Sigmoid colon (tissue), 7 donors: ENCODE measurements around the gene RELN. TPM values are rescaled to one million over a fixed set of nuclear protein-coding genes. Genes with fewer than 3 reads are reported as not detected.

Experiments used
- DNase-seq: peaks from one replicate; pipeline ENCODE4 v3.0.0-alpha.2; 2019
- H3K27ac ChIP-seq, 4 donors: fragments of 200-600 bp; sonication (generic); one replicate each; pipeline ENCODE4 v1.5.1; 2016 to 2019; ENCODE audit warnings: mild to moderate bottlenecking in 1 of 4
- H3K27me3 ChIP-seq, 3 donors: fragments of 200-600 bp; sonication (generic); one replicate each; pipeline ENCODE4 v1.5.1; 2019; ENCODE audit warnings: mild to moderate bottlenecking in 1 of 3
- H3K36me3 ChIP-seq, 4 donors: fragments of 200-600 bp; sonication (generic); one replicate each; pipeline ENCODE4 v1.5.1; 2016 to 2019
- H3K4me1 ChIP-seq, 4 donors: fragments of 200-600 bp; sonication (generic); one replicate each; pipeline ENCODE4 v1.5.1; 2017 to 2019
- H3K4me3 ChIP-seq, 4 donors: fragments of 200-600 bp; sonication (generic); one replicate each; pipeline ENCODE4 v1.5.1; 2017 to 2019; ENCODE audit warnings: mild to moderate bottlenecking in 2 of 4, moderate library complexity in 1 of 4
- H3K9me3 ChIP-seq, 4 donors: fragments of 200-600 bp in 3 of 4; sonication (generic) in 3 of 4; one replicate each; pipeline versions ENCODE4 v1.5.1 to v1.6.1; 2013 to 2019
- CTCF ChIP-seq, 4 experiments: fragments of 450-650 bp in 3 of 4; fragments of 200-600 bp in 1 of 4; IDR thresholded peaks; one replicate each; pipeline ENCODE4 v1.5.1; 2016 to 2019; ENCODE audit warnings: antibody characterized with exemption in 4 of 4, mild to moderate bottlenecking in 3 of 4, moderate library complexity in 2 of 4
- EP300 ChIP-seq, 4 donors: sonication (generic); formaldehyde crosslinking; IDR thresholded peaks; one replicate each; pipeline ENCODE4 v1.6.1; 2017; ENCODE audit warnings: antibody characterized with exemption in 4 of 4
- POLR2A ChIP-seq, 2 donors: fragments of 450-650 bp; IDR thresholded peaks; one replicate each; pipeline ENCODE4 v1.6.1; 2016; ENCODE audit warnings: antibody characterized with exemption in 2 of 2, mild to moderate bottlenecking in 2 of 2, moderate library complexity in 2 of 2
- POLR2AphosphoS5 ChIP-seq, 4 donors: sonication (generic); formaldehyde crosslinking; IDR thresholded peaks; one replicate each; pipeline ENCODE4 v1.6.1; 2017; ENCODE audit warnings: antibody characterized with exemption in 4 of 4
- WGBS, 2 donors: extraction: QIAGEN DNeasy Blood & Tissue Kit; methylation state at CpG; one replicate each; pipeline ENCODE4 v1.1.7; 2013; 5-methylcytosine and 5-hydroxymethylcytosine counted together
- intact Hi-C: fragments of 100-400 bp; cut with DNase I; formaldehyde crosslinking; loops from one replicate; pipeline ENCODE4 v1.15.1; 2023
- polyA plus RNA-seq, 3 donors: library from polyadenylated mRNA; stranded (reverse); fragments of 200-250 nt; gene quantifications; one replicate each; pipeline ENCODE4 v1.2.3, GENCODE V29; 2013
- total RNA-seq, 4 donors: library from RNA; depleted of rRNA; stranded (reverse); fragments of >200 nt; gene quantifications; one replicate each; pipeline ENCODE4 v1.1.0, GENCODE V29; 2016
- donor health status: healthy with polysubstance abuse.
- donor health status: Bipolar disorder and iron deficiency.
- donor health status: healthy.

Gene RELN
- total and polyA plus RNA-seq, 7 donors, result under 0.01 to 9.2 (median 4.3) TPM; not detected in 1

GRCh38 chr7:103857435-103857834 is 132.0 kb downstream of the RELN start:
- no peak for TF ChIP-seq POLR2A (IDR thresholded peaks at IDR 0.05)
- no peak for TF ChIP-seq EP300 (IDR thresholded peaks at IDR 0.05)
- TF ChIP-seq POLR2AphosphoS5 (IDR thresholded peaks at IDR 0.05), result no peak
- no peak for TF ChIP-seq CTCF (IDR thresholded peaks at IDR 0.05)
- WGBS, 2 donors, result 35 to 42% methylated on average over 4 of the region's 4 CpGs
- Histone ChIP-seq H3K4me1 (no peaks in the 10 kb centered on the region), H3K9me3 (no peaks in the 10 kb centered on the region), H3K4me3 (no peak overlapping the region), H3K27ac (no peak overlapping the region), H3K36me3 (no peaks in the 10 kb centered on the region), H3K27me3 (no peaks in the 10 kb centered on the region)
- intact Hi-C loops, result no loop called here
- DNase-seq, result no peak

- H3K4me1 ChIP-seq, result no peaks in the 10 kb centered on the region
- DNase-seq, result no peak
- TF ChIP-seq CTCF (IDR thresholded peaks at IDR 0.05), result no peak
- no peak for TF ChIP-seq EP300 (IDR thresholded peaks at IDR 0.05)
- no peak for TF ChIP-seq POLR2A (IDR thresholded peaks at IDR 0.05)
- TF ChIP-seq POLR2AphosphoS5 (IDR thresholded peaks at IDR 0.05), result no peak
- intact Hi-C loops, result no loop called here
- no peaks in the 10 kb centered on the region for H3K27me3 ChIP-seq
- H3K27ac ChIP-seq, result no peak overlapping the region
- no peak overlapping the region for H3K4me3 ChIP-seq
- H3K9me3 ChIP-seq, result no peaks in the 10 kb centered on the region
- H3K36me3 ChIP-seq, result no peaks in the 10 kb centered on the region
These were observed 132.5 kb downstream of the RELN start for GRCh38 chr7:103856929-103857328.

- intact Hi-C loops, result no loop called here
These were observed 133.8 kb downstream of the RELN start for GRCh38 chr7:103855671-103856070.

GRCh38 chr7:103854611-103855010 is 134.8 kb downstream of the RELN start:
- Histone ChIP-seq H3K27ac (no peak overlapping the region), H3K27me3 (no peaks in the 10 kb centered on the region), H3K4me1 (no peaks in the 10 kb centered on the region), H3K36me3 (no peaks in the 10 kb centered on the region), H3K4me3 (no peak overlapping the region), H3K9me3 (peaks cover 0 to 2% (median 0%) of the 10 kb centered on the region in 4 donors)
- TF ChIP-seq CTCF (IDR thresholded peaks at IDR 0.05) (no peak), POLR2A (IDR thresholded peaks at IDR 0.05) (no peak), EP300 (IDR thresholded peaks at IDR 0.05) (no peak), POLR2AphosphoS5 (IDR thresholded peaks at IDR 0.05) (no peak)
- DNase-seq, result no peak
- 82 to 83% methylated on average over 3 of the region's 3 CpGs for WGBS, 2 donors
- intact Hi-C loops, result no loop called here

More at GRCh38 chr7:103855671-103856070, 133.8 kb downstream of the RELN start:
- H3K36me3 ChIP-seq, result no peaks in the 10 kb centered on the region
- no peak for TF ChIP-seq POLR2AphosphoS5 (IDR thresholded peaks at IDR 0.05)
- TF ChIP-seq POLR2A (IDR thresholded peaks at IDR 0.05), result no peak
- TF ChIP-seq CTCF (IDR thresholded peaks at IDR 0.05), result no peak
- TF ChIP-seq EP300 (IDR thresholded peaks at IDR 0.05), result no peak
- no peaks in the 10 kb centered on the region for H3K4me1 ChIP-seq
- no peaks in the 10 kb centered on the region for H3K27me3 ChIP-seq
- DNase-seq, result no peak
- H3K9me3 ChIP-seq, result peaks cover 0 to 2% (median 0%) of the 10 kb centered on the region in 4 donors
- no peak overlapping the region for H3K4me3 ChIP-seq
- no peak overlapping the region for H3K27ac ChIP-seq

GRCh38 chr7:103851357-103851756 is 138.1 kb downstream of the RELN start:
- H3K4me3 ChIP-seq, result no peak overlapping the region
- H3K9me3 ChIP-seq, result peaks cover 0 to 2% (median 0%) of the 10 kb centered on the region in 4 donors
- H3K4me1 ChIP-seq, result no peaks in the 10 kb centered on the region
- no peak for DNase-seq
- no peaks in the 10 kb centered on the region for H3K27me3 ChIP-seq
- intact Hi-C loops, result no loop called here
- 52 to 58% methylated on average over 4 of the region's 4 CpGs for WGBS, 2 donors
- TF ChIP-seq POLR2A (IDR thresholded peaks at IDR 0.05), result no peak
- TF ChIP-seq EP300 (IDR thresholded peaks at IDR 0.05), result no peak
- TF ChIP-seq CTCF (IDR thresholded peaks at IDR 0.05), result no peak
- TF ChIP-seq POLR2AphosphoS5 (IDR thresholded peaks at IDR 0.05), result no peak
- H3K27ac ChIP-seq, result no peak overlapping the region
- no peaks in the 10 kb centered on the region for H3K36me3 ChIP-seq
